Breast epithelium (tissue), 3 donors: ENCODE results near the gene NMU.

ENCODE experiments used
- CTCF ChIP-seq, 3 donors: fragments of 450-650 bp; IDR thresholded peaks; one replicate each; pipeline ENCODE4 v1.5.1; 2016 to 2017; ENCODE audit warnings: antibody characterized with exemption in 3 of 3, mild to moderate bottlenecking in 3 of 3, moderate library complexity in 3 of 3
- POLR2A ChIP-seq: fragments of 450-650 bp; IDR thresholded peaks from one replicate; pipeline ENCODE4 v1.6.1; 2016; ENCODE audit warnings: antibody characterized with exemption, mild to moderate bottlenecking, moderate library complexity

- no peak for TF ChIP-seq CTCF (IDR thresholded peaks at IDR 0.05)
- no peak for TF ChIP-seq POLR2A
Measured at GRCh38 chr4:55635741-55636655, at the start of gene NMU.
